CD14-positive monocyte (primary cell): ENCODE results near the gene RCAN3. TPM values are rescaled to one million over a fixed set of nuclear protein-coding genes. Genes with fewer than 3 reads are reported as not detected.
"Not testable (repeated sequence)": the region's sequence is repeated elsewhere in the genome, so short reads cannot be mapped to it uniquely, and the experiment has no call there.

Source experiments
- DNase-seq, 3 donors: peaks; one replicate each; pipeline ENCODE4 v3.0.0-alpha.2; 2011 to 2022
- H2AFZ ChIP-seq: 2 replicates; pipeline ENCODE4 v1.6.0; 2012; ENCODE audit warnings: mild to moderate bottlenecking, low read depth, low read length, inconsistent platforms; ENCODE audit not compliant: insufficient read depth, poor library complexity, severe bottlenecking
- H3K27ac ChIP-seq, 2 donors: 1 replicate in 1 of 2; 2 replicates in 1 of 2; pipeline ENCODE4 v1.5.1; 2012 to 2013; ENCODE audit warnings: low read length in 2 of 2, control low read depth in 1 of 2, inconsistent platforms in 1 of 2, low read depth in 1 of 2, mild to moderate bottlenecking in 1 of 2
- H3K27me3 ChIP-seq, 2 donors: one replicate each; pipeline versions ENCODE4 v1.6.0 to v1.6.1; 2011 to 2013; ENCODE audit warnings: low read length in 2 of 2; ENCODE audit not compliant: control insufficient read depth in 2 of 2, insufficient read depth in 2 of 2
- H3K36me3 ChIP-seq, 2 donors: replicated peaks in 1 of 2; 1 replicate in 1 of 2; 2 replicates in 1 of 2; pipeline versions ENCODE4 v1.5.1 to v1.6.1; 2012 to 2013; ENCODE audit warnings: low read length in 2 of 2, control low read depth in 1 of 2, inconsistent platforms in 1 of 2, mild to moderate bottlenecking in 1 of 2; ENCODE audit not compliant: insufficient read depth in 2 of 2, control insufficient read depth in 1 of 2
- H3K4me1 ChIP-seq, 2 donors: 1 replicate in 1 of 2; 2 replicates in 1 of 2; pipeline versions ENCODE4 v1.5.1 to v1.6.1; 2012 to 2013; ENCODE audit warnings: low read length in 2 of 2, control low read depth in 1 of 2, inconsistent platforms in 1 of 2, mild to moderate bottlenecking in 1 of 2, moderate library complexity in 1 of 2; ENCODE audit not compliant: insufficient read depth in 2 of 2, control insufficient read depth in 1 of 2
- H3K4me2 ChIP-seq: replicated peaks from 2 replicates; pipeline ENCODE3; 2012; ENCODE audit warnings: low read length, moderate library complexity, mild to moderate bottlenecking; ENCODE audit not compliant: poor library complexity, severe bottlenecking; ENCODE audit errors: extremely low read depth
- H3K4me3 ChIP-seq, 3 experiments: fragments of 200-600 bp in 1 of 3; sonication (generic) in 1 of 3; replicated peaks in 1 of 3; 1 replicate in 2 of 3; 2 replicates in 1 of 3; pipeline ENCODE4 v1.5.1; 2011 to 2013; ENCODE audit warnings: low read length in 3 of 3, mild to moderate bottlenecking in 3 of 3, control low read depth in 2 of 3, low read depth in 2 of 3, inconsistent platforms in 1 of 3, moderate library complexity in 1 of 3
- H3K79me2 ChIP-seq: 2 replicates; pipeline ENCODE4 v1.6.0; 2012; ENCODE audit warnings: mild to moderate bottlenecking, control low read depth, inconsistent platforms, low read length, moderate library complexity; ENCODE audit not compliant: insufficient read depth
- H3K9ac ChIP-seq: 2 replicates; pipeline ENCODE4 v1.6.0; 2017; ENCODE audit warnings: low read length, mild to moderate bottlenecking; ENCODE audit not compliant: insufficient read depth, poor library complexity, severe bottlenecking
- H3K9me3 ChIP-seq, 2 donors: replicated peaks in 1 of 2; 1 replicate in 1 of 2; 2 replicates in 1 of 2; pipeline versions ENCODE4 v1.5.1 to v1.6.1; 2012 to 2013; ENCODE audit warnings: low read length in 2 of 2, control low read depth in 1 of 2; ENCODE audit not compliant: control insufficient read depth in 1 of 2, insufficient read depth in 1 of 2
- H4K20me1 ChIP-seq: 2 replicates; pipeline ENCODE4 v1.6.0; 2012; ENCODE audit warnings: mild to moderate bottlenecking, low read length, control low read depth, moderate library complexity; ENCODE audit not compliant: insufficient read depth
- H3K27ac Mint-ChIP-seq, 7 donors: one replicate each; pipeline ENCODE4 v1.8.0; 2020; ENCODE audit warnings: mild to moderate bottlenecking in 7 of 7, mixed read lengths in 7 of 7, moderate library complexity in 6 of 7, inconsistent platforms in 2 of 7
- H3K27me3 Mint-ChIP-seq, 3 donors: one replicate each; pipeline ENCODE4 v1.8.0; 2021 to 2022; ENCODE audit warnings: low read depth in 3 of 3, mild to moderate bottlenecking in 3 of 3, mixed read lengths in 3 of 3, moderate library complexity in 3 of 3, inconsistent platforms in 1 of 3
- H3K36me3 Mint-ChIP-seq, 2 donors: one replicate each; pipeline ENCODE4 v1.8.0; 2020; ENCODE audit warnings: mixed read lengths in 2 of 2, inconsistent platforms in 1 of 2, mild to moderate bottlenecking in 1 of 2
- H3K4me1 Mint-ChIP-seq: one replicate; pipeline ENCODE4 v1.8.0; 2020; ENCODE audit warnings: mild to moderate bottlenecking, mixed read lengths
- H3K4me3 Mint-ChIP-seq, 2 donors: one replicate each; pipeline ENCODE4 v1.8.0; 2020; ENCODE audit warnings: mild to moderate bottlenecking in 2 of 2, mixed read lengths in 2 of 2, moderate library complexity in 1 of 2
- H3K9me3 Mint-ChIP-seq, 7 donors: one replicate each; pipeline ENCODE4 v1.8.0; 2020 to 2022; ENCODE audit warnings: mixed read lengths in 7 of 7, mild to moderate bottlenecking in 6 of 7, moderate library complexity in 6 of 7, inconsistent platforms in 2 of 7
- CTCF ChIP-seq: fragments of 200-600 bp; IDR thresholded peaks from one replicate; pipeline ENCODE4 v1.8.0; 2022; ENCODE audit warnings: antibody characterized with exemption, mild to moderate bottlenecking
- whole genome bisulfite sequencing: methylation state at CpG from one replicate; pipeline ENCODE4 v1.1.5; 2013; ENCODE audit warnings: missing lambda C conversion rate; ENCODE audit not compliant: insufficient coverage; 5-methylcytosine and 5-hydroxymethylcytosine counted together
- intact Hi-C, 2 donors: fragments of 100-400 bp; cut with micrococcal nuclease; formaldehyde crosslinking; loops; one replicate each; pipeline versions ENCODE4 v1.15.0 to v1.15.1; 2023
- polyA plus RNA-seq, 3 donors: library from polyadenylated mRNA; depleted of rRNA in 1 of 3; unstranded in 2 of 3; stranded (reverse) in 1 of 3; fragments of 300-500 nt in 2 of 3; fragments of >200 nt in 1 of 3; fragmentation: Illumina TruSeq in 2 of 3; gene quantifications; 1 replicate in 2 of 3; 2 replicates in 1 of 3; pipeline ENCODE4 v1.2.3, GENCODE V29; 2012 to 2021

The RCAN3 gene
- polyA plus RNA-seq, 3 donors, result 7.1 to 9.1 (median 8.8) TPM

GRCh38 chr1:24526940-24527542, 24.4 kb downstream of the RCAN3 start:
- Histone ChIP-seq H3K27me3 (no peaks in the 10 kb centered on the region), H3K9ac (no peak overlapping the region), H2AFZ (no peak overlapping the region), H3K4me2 (no peak overlapping the region), H4K20me1 (no peaks in the 10 kb centered on the region), H3K27ac (no peak overlapping the region), H3K9me3 (no peaks in the 10 kb centered on the region), H3K4me1 (no peaks in the 10 kb centered on the region), H3K79me2 (no peaks in the 10 kb centered on the region), H3K4me3 (no peak overlapping the region), H3K36me3 (peaks cover 0 to 28% of the 10 kb centered on the region in 2 donors)
- DNase-seq, result peak in 2 of 3 donors; percentile 9 to 33
- Mint-ChIP-seq H3K27ac (no peak overlapping the region), H3K4me1 (no peaks in the 10 kb centered on the region), H3K9me3 (no peaks in the 10 kb centered on the region), H3K36me3 (peaks cover 24 to 31% of the 10 kb centered on the region in 2 donors), H3K4me3 (no peak overlapping the region), H3K27me3 (no peaks in the 10 kb centered on the region)
- 68% methylated on average over 4 of the region's 8 CpGs for WGBS
- TF ChIP-seq CTCF, result peak; percentile 79
- intact Hi-C loops, result no loop called here

GRCh38 chr1:24528744-24529143, 26.1 kb downstream of the RCAN3 start:
- Mint-ChIP-seq H3K36me3 (peaks cover 27 to 45% of the 10 kb centered on the region in 2 donors), H3K4me1 (no peaks in the 10 kb centered on the region), H3K4me3 (no peak overlapping the region), H3K27me3 (no peaks in the 10 kb centered on the region), H3K27ac (no peak overlapping the region), H3K9me3 (no peaks in the 10 kb centered on the region)
- Histone ChIP-seq H3K79me2 (no peaks in the 10 kb centered on the region), H3K4me1 (no peaks in the 10 kb centered on the region), H2AFZ (no peak overlapping the region), H3K4me3 (no peak overlapping the region), H3K9me3 (no peaks in the 10 kb centered on the region), H4K20me1 (no peaks in the 10 kb centered on the region), H3K36me3 (peaks cover 0 to 30% of the 10 kb centered on the region in 2 donors), H3K4me2 (no peak overlapping the region), H3K27me3 (no peaks in the 10 kb centered on the region), H3K9ac (no peak overlapping the region), H3K27ac (no peak overlapping the region)
- intact Hi-C loops, result no loop called here
- no peak for TF ChIP-seq CTCF
- 100% methylated on average over 1 of the region's 2 CpGs for WGBS
- DNase-seq, result no peak

GRCh38 chr1:24529292-24529691, 26.7 kb downstream of the RCAN3 start:
- H3K4me2 ChIP-seq, H3K27me3 Mint-ChIP-seq, H3K27ac ChIP-seq, H3K27me3 ChIP-seq, H3K9me3 Mint-ChIP-seq, H3K79me2 ChIP-seq, intact Hi-C loops, H3K27ac Mint-ChIP-seq, H3K4me1 ChIP-seq, H2AFZ ChIP-seq, H3K4me3 ChIP-seq, DNase-seq, H3K4me1 Mint-ChIP-seq, H4K20me1 ChIP-seq, H3K9me3 ChIP-seq, H3K9ac ChIP-seq, H3K4me3 Mint-ChIP-seq: not testable (repeated sequence)
- peaks cover 0 to 30% of the 10 kb centered on the region in 2 donors for H3K36me3 ChIP-seq
- H3K36me3 Mint-ChIP-seq, result peaks cover 28 to 48% of the 10 kb centered on the region in 2 donors
- WGBS, result 100% methylated on average over 3 of the region's 7 CpGs
